NT2/D1 (cell line): ENCODE measurements around the gene CABLES2.

ENCODE experiments used
- DNase-seq: peaks from one replicate; pipeline ENCODE4 v3.0.0-alpha.2; 2011; ENCODE audit warnings: low read depth, low spot score
- H3K27me3 ChIP-seq: 2 replicates; pipeline ENCODE4 v1.6.0; 2011; ENCODE audit warnings: mild to moderate bottlenecking; ENCODE audit not compliant: insufficient read length, insufficient read depth
- H3K36me3 ChIP-seq: 2 replicates; pipeline ENCODE4 v1.6.1; 2011; ENCODE audit warnings: mild to moderate bottlenecking, low read length, mixed read lengths; ENCODE audit not compliant: insufficient read depth, insufficient read length
- H3K4me1 ChIP-seq: 2 replicates; pipeline ENCODE4 v1.5.1; 2011; ENCODE audit not compliant: insufficient read depth, insufficient read length
- H3K4me3 ChIP-seq: 2 replicates; pipeline ENCODE4 v1.5.1; 2011; ENCODE audit warnings: low read depth; ENCODE audit not compliant: insufficient read length
- H3K9ac ChIP-seq: 2 replicates; pipeline ENCODE4 v1.6.0; 2011; ENCODE audit warnings: low read depth; ENCODE audit not compliant: insufficient read length
- H3K9me3 ChIP-seq: 2 replicates; pipeline ENCODE4 v1.5.1; 2011; ENCODE audit warnings: mild to moderate bottlenecking, low read length; ENCODE audit not compliant: insufficient read depth
- SUZ12 ChIP-seq: IDR thresholded peaks from 2 replicates; pipeline ENCODE4 v1.6.1; 2011; ENCODE audit not compliant: insufficient read length, insufficient read depth; ENCODE audit errors: extremely low read depth
- YY1 ChIP-seq: IDR thresholded peaks from 2 replicates; pipeline ENCODE4 v1.6.1; 2011; ENCODE audit not compliant: insufficient read length, insufficient read depth
- ZNF274 ChIP-seq: IDR thresholded peaks from 2 replicates; pipeline ENCODE4 v1.6.1; 2011; ENCODE audit warnings: mild to moderate bottlenecking, low read depth, low read length

The CABLES2 gene

GRCh38 chr20:62345681-62346370 lies 61.3 kb downstream of the CABLES2 start:
- no peak overlapping the region for H3K9ac ChIP-seq
- peaks cover 87% of the 10 kb centered on the region for H3K36me3 ChIP-seq
- TF ChIP-seq SUZ12 (no peak), YY1 (no peak), ZNF274 (no peak)
- DNase-seq = no peak
- no peaks in the 10 kb centered on the region for H3K4me1 ChIP-seq
- peaks cover 7% of the 10 kb centered on the region; the same call in 1 of the 2 replicates for H3K9me3 ChIP-seq
- H3K4me3 ChIP-seq = no peak overlapping the region
- no peaks in the 10 kb centered on the region for H3K27me3 ChIP-seq

- H3K9ac ChIP-seq = no peak overlapping the region
- DNase-seq = no peak
- H3K36me3 ChIP-seq = peaks cover 86% of the 10 kb centered on the region
- H3K9me3 ChIP-seq = peaks cover 4% of the 10 kb centered on the region; the same call in 1 of the 2 replicates
- H3K4me1 ChIP-seq = no peaks in the 10 kb centered on the region
- H3K27me3 ChIP-seq = no peaks in the 10 kb centered on the region
- H3K4me3 ChIP-seq = no peak overlapping the region
- TF ChIP-seq ZNF274 = no peak
- TF ChIP-seq SUZ12 = no peak
- TF ChIP-seq YY1 = no peak
Observed at GRCh38 chr20:62344782-62345181, 62.3 kb downstream of the CABLES2 start.

- H3K27me3 ChIP-seq = no peaks in the 10 kb centered on the region
- peaks cover 87% of the 10 kb centered on the region for H3K36me3 ChIP-seq
- H3K4me1 ChIP-seq = no peaks in the 10 kb centered on the region
- H3K9me3 ChIP-seq = no peaks in the 10 kb centered on the region
- no peak for DNase-seq
- H3K9ac ChIP-seq = no peak overlapping the region
- no peak overlapping the region for H3K4me3 ChIP-seq
- TF ChIP-seq SUZ12 (no peak), ZNF274 (no peak), YY1 (no peak)
Observed at GRCh38 chr20:62344092-62344491, 63.0 kb downstream of the CABLES2 start.

GRCh38 chr20:62342910-62343309 lies 64.2 kb downstream of the CABLES2 start:
- peaks cover 85% of the 10 kb centered on the region for H3K36me3 ChIP-seq
- H3K27me3 ChIP-seq = no peaks in the 10 kb centered on the region
- H3K9me3 ChIP-seq = no peaks in the 10 kb centered on the region
- no peaks in the 10 kb centered on the region for H3K4me1 ChIP-seq
- TF ChIP-seq YY1 (no peak), ZNF274 (no peak), SUZ12 (no peak)
- no peak overlapping the region for H3K4me3 ChIP-seq
- no peak overlapping the region for H3K9ac ChIP-seq
- DNase-seq = no peak

- Histone ChIP-seq H3K9ac (no peak overlapping the region), H3K4me1 (peaks cover 4% of the 10 kb centered on the region), H3K9me3 (no peaks in the 10 kb centered on the region), H3K27me3 (no peaks in the 10 kb centered on the region), H3K4me3 (no peak overlapping the region), H3K36me3 (peaks cover 87% of the 10 kb centered on the region)
- no peak for TF ChIP-seq ZNF274
- no peak for TF ChIP-seq YY1
- TF ChIP-seq SUZ12 = no peak
- no peak for DNase-seq
Observed at GRCh38 chr20:62339647-62340062, 67.4 kb downstream of the CABLES2 start.
